Calu3 (cell line): ENCODE measurements around the gene DAAM2. TPM values are rescaled to one million over a fixed set of nuclear protein-coding genes. Genes with fewer than 3 reads are reported as not detected.

Experiments used
- BruUV-seq: library from RNA; stranded (reverse); fragments of 400-500 nt; replicated peaks from 2 replicates; lab custom pipeline; 2021; lab: Mats Ljungman, UMichigan
- CTCF ChIA-PET: fragments of 300-600 bp; sonication (Branson Sonifier 250); formaldehyde crosslinking; loops from one replicate; lab custom pipeline; 2022; ENCODE audit warnings: antibody characterized with exemption; lab: Charles Lee
- DNase-seq: peaks from one replicate; pipeline ENCODE4 v3.0.0; 2022
- H3K27ac Mint-ChIP-seq: one replicate; pipeline ENCODE4 v1.8.0; 2022; ENCODE audit warnings: mixed read lengths; ENCODE audit not compliant: unreplicated experiment
- H3K27me3 Mint-ChIP-seq: one replicate; pipeline ENCODE4 v1.8.0; 2022; ENCODE audit warnings: mixed read lengths; ENCODE audit not compliant: unreplicated experiment
- H3K36me3 Mint-ChIP-seq: one replicate; pipeline ENCODE4 v1.8.0; 2022; ENCODE audit warnings: mild to moderate bottlenecking, moderate library complexity, mixed read lengths; ENCODE audit not compliant: insufficient read depth, unreplicated experiment
- H3K4me1 Mint-ChIP-seq: one replicate; pipeline ENCODE4 v1.8.0; 2022; ENCODE audit warnings: mild to moderate bottlenecking, low read depth, mixed read lengths; ENCODE audit not compliant: unreplicated experiment
- H3K4me3 Mint-ChIP-seq: one replicate; pipeline ENCODE4 v1.8.0; 2022; ENCODE audit warnings: mild to moderate bottlenecking, low read depth, moderate library complexity, mixed read lengths; ENCODE audit not compliant: unreplicated experiment
- H3K9me3 Mint-ChIP-seq: one replicate; pipeline ENCODE4 v1.8.0; 2022; ENCODE audit warnings: low read depth, mixed read lengths; ENCODE audit not compliant: unreplicated experiment
- CTCF ChIP-seq: fragments of 200-600 bp; IDR thresholded peaks from one replicate; pipeline ENCODE4 v1.8.0; 2022; ENCODE audit warnings: antibody characterized with exemption; ENCODE audit not compliant: unreplicated experiment
- intact Hi-C: fragments of 100-400 bp; cut with micrococcal nuclease; formaldehyde crosslinking; loops from one replicate; pipeline ENCODE4 v1.10.0; 2022; ENCODE audit not compliant: unreplicated experiment
- total RNA-seq: library from RNA; stranded (reverse); gene quantifications from 2 replicates; pipeline ENCODE4 v1.2.3, GENCODE V29; 2022

Gene DAAM2
- total RNA-seq, 1 experiment from 2014 or later: not detected

- Mint-ChIP-seq H3K27ac (no peak overlapping the region), H3K36me3 (no peaks in the 10 kb centered on the region), H3K4me1 (no peaks in the 10 kb centered on the region), H3K9me3 (peaks cover 3% of the 10 kb centered on the region), H3K27me3 (peaks cover 18% of the 10 kb centered on the region), H3K4me3 (no peak overlapping the region)
- no peak for TF ChIP-seq CTCF
- DNase-seq: no peak
- BruUV-seq: no TSS peak
- intact Hi-C loops: no loop called here
- CTCF ChIA-PET: no interaction called here
These were observed 4.9 kb upstream of the DAAM2 start for GRCh38 chr6:39787322-39787721.

GRCh38 chr6:39790772-39791171 is 1.4 kb upstream of the DAAM2 start:
- no peaks in the 10 kb centered on the region for H3K9me3 Mint-ChIP-seq
- no peak for TF ChIP-seq CTCF
- no peak for DNase-seq
- H3K4me1 Mint-ChIP-seq: no peaks in the 10 kb centered on the region
- H3K36me3 Mint-ChIP-seq: no peaks in the 10 kb centered on the region
- H3K27ac Mint-ChIP-seq: no peak overlapping the region
- peaks cover 53% of the 10 kb centered on the region for H3K27me3 Mint-ChIP-seq
- intact Hi-C loops: no loop called here
- CTCF ChIA-PET: interaction anchor here (1.0 kb wide), 1 partner anchor 44 kb away, joined by 4 read pairs; no protein-coding TSS in a partner anchor
- H3K4me3 Mint-ChIP-seq: no peak overlapping the region
- BruUV-seq: no TSS peak

- H3K27ac Mint-ChIP-seq: no peak overlapping the region
- CTCF ChIA-PET: interaction anchor here (1.0 kb wide), 1 partner anchor 44 kb away, joined by 4 read pairs; no protein-coding TSS in a partner anchor
These were observed 865 bp upstream of the DAAM2 start for GRCh38 chr6:39791311-39791710.

GRCh38 chr6:39792540-39793450 is 619 bp downstream of the DAAM2 start:
- intact Hi-C loops: no loop called here
- Mint-ChIP-seq H3K27ac (no peak overlapping the region), H3K4me3 (no peak overlapping the region), H3K27me3 (peaks cover 64% of the 10 kb centered on the region), H3K36me3 (no peaks in the 10 kb centered on the region), H3K4me1 (no peaks in the 10 kb centered on the region), H3K9me3 (no peaks in the 10 kb centered on the region)
- no peak for TF ChIP-seq CTCF
- CTCF ChIA-PET: no interaction called here
- BruUV-seq: no TSS peak
- DNase-seq: no peak

More at GRCh38 chr6:39791311-39791710, 865 bp upstream of the DAAM2 start:
- no peak for DNase-seq
- intact Hi-C loops: no loop called here
- Mint-ChIP-seq H3K9me3 (no peaks in the 10 kb centered on the region), H3K36me3 (no peaks in the 10 kb centered on the region), H3K4me3 (no peak overlapping the region), H3K4me1 (no peaks in the 10 kb centered on the region), H3K27me3 (peaks cover 58% of the 10 kb centered on the region)
- BruUV-seq: no TSS peak
- TF ChIP-seq CTCF: no peak
